ENCODE measurements around the gene ACP5. TPM values are rescaled to one million over a fixed set of nuclear protein-coding genes. Genes with fewer than 3 reads are reported as not detected.

ACP5 gene
- total and polyA plus RNA-seq, 10 of the 15 experiments (the other 5 are each of a cell fraction or from before 2014, with no cell fraction given), result 1.0 to 73.4 (median 36.8) TPM

DNA sequence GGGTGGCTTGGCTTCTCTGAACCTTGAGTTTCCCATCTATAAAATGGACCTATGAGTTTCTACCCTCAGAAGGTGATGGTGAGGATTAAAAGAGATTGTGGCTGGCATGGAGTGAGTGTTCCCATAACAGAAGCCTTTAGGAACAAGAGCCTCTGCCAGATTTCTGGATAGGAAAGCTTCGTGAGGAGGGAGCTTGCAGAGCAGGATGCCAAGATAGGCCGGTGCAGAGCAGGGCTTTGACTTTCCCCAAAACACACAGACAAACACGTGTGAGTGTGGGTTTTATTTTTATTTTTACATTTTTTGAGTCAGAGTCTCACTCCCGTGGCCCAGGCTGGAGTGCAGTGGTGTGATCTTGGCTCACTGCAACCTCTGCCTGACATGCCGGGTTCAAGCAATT is 42.5 kb downstream of the ACP5 start:
- RAD21 ChIA-PET (ENCODE audit: unreplicated experiment), result no interaction called here
- WGBS (ENCODE audit: insufficient coverage, insufficient replicate concordance, low lambda C conversion rate, missing lambda C conversion rate), result 41% methylated on average over 5 of the region's 5 CpGs
- no peak overlapping the region for H3K9ac ChIP-seq (ENCODE audit: control insufficient read depth, insufficient read depth, low read length)
- H3K27ac ChIP-seq (ENCODE audit: control insufficient read depth, insufficient read depth), result no peak overlapping the region
- H2AFZ ChIP-seq (ENCODE audit: control insufficient read depth, low read depth, low read length), result no peak overlapping the region
- in situ Hi-C loops (cut with MboI), result no loop called here
- H3K79me2 ChIP-seq (ENCODE audit: control insufficient read depth, insufficient read depth, low read length), result no peaks in the 10 kb centered on the region
- no peaks in the 10 kb centered on the region for H3K36me3 ChIP-seq (ENCODE audit: control insufficient read depth in 2 of 2, insufficient read depth in 2 of 2, low read length in 1 of 2)
- no peak overlapping the region for H3K4me3 ChIP-seq
- no peaks in the 10 kb centered on the region for H4K20me1 ChIP-seq (ENCODE audit: control insufficient read depth, insufficient read depth)
- BruUV-seq (replicated peaks), result no TSS peak
- ATAC-seq (no peak), FAIRE-seq (no peak), DNase-seq (ENCODE audit: low read depth, low spot score) (no peak)
- intact Hi-C loops (cut with micrococcal nuclease; ENCODE audit: unreplicated experiment), result no loop called here
- TF ChIP-seq KLF5 (IDR thresholded peaks at IDR 0.05; ENCODE audit: partially characterized antibody) (no peak), IKZF2 (IDR thresholded peaks at IDR 0.05) (no peak), ETV6 (conservative IDR thresholded peaks at IDR 0.05 in 1 of 2, IDR thresholded peaks at IDR 0.05 in 1 of 2; ENCODE audit: borderline replicate concordance in 1 of 2, low read depth in 1 of 2) (no peak), RUNX3 (IDR thresholded peaks at IDR 0.05; ENCODE audit: low read length) (no peak), PAX5 (IDR thresholded peaks at IDR 0.05; ENCODE audit: borderline replicate concordance, low read depth, low read length) (no peak), IKZF1 (conservative IDR thresholded peaks at IDR 0.05) (no peak), BHLHE40 (IDR thresholded peaks at IDR 0.05; ENCODE audit: borderline replicate concordance in 1 of 2, low read depth in 2 of 2, low read length in 1 of 2) (no peak), GATAD2B (conservative IDR thresholded peaks at IDR 0.05; ENCODE audit: low read depth) (no peak), IRF4 (IDR thresholded peaks at IDR 0.05; ENCODE audit: low read depth, low read length) (no peak), ZBED1 (IDR thresholded peaks at IDR 0.05; ENCODE audit: borderline replicate concordance) (no peak), SUPT20H (IDR thresholded peaks at IDR 0.05; ENCODE audit: borderline replicate concordance, control insufficient read depth, low read depth, low read length) (no peak), POLR2AphosphoS2 (IDR thresholded peaks at IDR 0.05; ENCODE audit: low read depth, low read length) (no peak), NFIC (IDR thresholded peaks at IDR 0.05; ENCODE audit: low read depth, low read length) (no peak), ESRRA (IDR thresholded peaks at IDR 0.05; ENCODE audit: low read length) (no peak), SMAD5 (IDR thresholded peaks at IDR 0.05; ENCODE audit: low read depth) (no peak), CHD1 (IDR thresholded peaks at IDR 0.05; ENCODE audit: low read depth, low read length) (no peak), EZH2 (IDR thresholded peaks at IDR 0.05; ENCODE audit: borderline replicate concordance, control insufficient read depth, low read depth, low read length) (no peak), CREM (IDR thresholded peaks at IDR 0.05; ENCODE audit: low read depth) (no peak), DPF2 (IDR thresholded peaks at IDR 0.05) (no peak)
- peaks cover 4% of the 10 kb centered on the region for H3K4me1 ChIP-seq (ENCODE audit: control insufficient read depth, insufficient read depth, low read length)
- POLR2A ChIA-PET, result interaction anchor here (1.4 kb wide), 1 partner anchor 26 kb away, joined by 3 read pairs; no protein-coding TSS in a partner anchor
- CTCF ChIA-PET, result interaction anchor here (1.0 to 1.2 kb wide), 2 partner anchors 17 to 157 kb away, joined by 3 read pairs; no protein-coding TSS in a partner anchor
- no peaks in the 10 kb centered on the region for H3K27me3 ChIP-seq (replicated peaks in 1 of 2; ENCODE audit: control insufficient read depth in 2 of 2, insufficient read depth in 2 of 2, low read length in 1 of 2)
- no peak overlapping the region for H3K4me2 ChIP-seq (ENCODE audit: control insufficient read depth, insufficient read depth)
- SMC1A ChIA-PET (ENCODE audit: uncharacterized antibody, unreplicated experiment), result no interaction called here
- H3K9me3 ChIP-seq (replicated peaks; ENCODE audit: control insufficient read depth, insufficient read depth, low read length), result no peaks in the 10 kb centered on the region
